AG09319 (cell line): Measurements from ENCODE around the gene PHETA1.

ENCODE experiments used
- DNase-seq: peaks from one replicate; pipeline ENCODE4 v3.0.0-alpha.2; 2010; ENCODE audit warnings: low read depth; ENCODE audit errors: extremely low read depth
- TF ChIP-seq, protein P1 (sequence below): IDR thresholded peaks from 2 replicates; pipeline ENCODE4 v1.5.1; 2011; ENCODE audit warnings: low read depth, mild to moderate bottlenecking, inconsistent platforms, low read length, moderate library complexity

Gene PHETA1

DNA sequence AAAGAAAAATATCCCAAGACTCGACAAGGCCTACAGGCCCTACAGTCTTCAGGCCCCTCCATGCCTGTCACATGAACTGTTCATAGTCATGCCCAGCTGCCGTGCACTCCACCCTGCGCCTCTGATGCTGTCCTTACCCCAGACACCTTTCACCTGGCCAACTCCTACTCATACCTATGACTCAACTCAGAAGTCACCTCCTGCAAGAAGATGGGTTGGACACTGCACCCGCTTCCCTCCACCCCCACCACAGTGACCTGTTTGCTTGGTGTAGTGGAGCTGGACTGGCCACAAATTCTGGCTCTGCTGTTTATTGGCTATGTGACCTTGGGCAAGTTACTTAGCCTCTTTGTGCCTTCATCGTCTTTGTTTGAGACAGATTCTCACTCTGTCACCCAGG is 56.2 kb downstream of the PHETA1 start:
- TF ChIP-seq, protein P1, sequence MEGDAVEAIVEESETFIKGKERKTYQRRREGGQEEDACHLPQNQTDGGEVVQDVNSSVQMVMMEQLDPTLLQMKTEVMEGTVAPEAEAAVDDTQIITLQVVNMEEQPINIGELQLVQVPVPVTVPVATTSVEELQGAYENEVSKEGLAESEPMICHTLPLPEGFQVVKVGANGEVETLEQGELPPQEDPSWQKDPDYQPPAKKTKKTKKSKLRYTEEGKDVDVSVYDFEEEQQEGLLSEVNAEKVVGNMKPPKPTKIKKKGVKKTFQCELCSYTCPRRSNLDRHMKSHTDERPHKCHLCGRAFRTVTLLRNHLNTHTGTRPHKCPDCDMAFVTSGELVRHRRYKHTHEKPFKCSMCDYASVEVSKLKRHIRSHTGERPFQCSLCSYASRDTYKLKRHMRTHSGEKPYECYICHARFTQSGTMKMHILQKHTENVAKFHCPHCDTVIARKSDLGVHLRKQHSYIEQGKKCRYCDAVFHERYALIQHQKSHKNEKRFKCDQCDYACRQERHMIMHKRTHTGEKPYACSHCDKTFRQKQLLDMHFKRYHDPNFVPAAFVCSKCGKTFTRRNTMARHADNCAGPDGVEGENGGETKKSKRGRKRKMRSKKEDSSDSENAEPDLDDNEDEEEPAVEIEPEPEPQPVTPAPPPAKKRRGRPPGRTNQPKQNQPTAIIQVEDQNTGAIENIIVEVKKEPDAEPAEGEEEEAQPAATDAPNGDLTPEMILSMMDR, result no peak
- no peak for DNase-seq

DNA sequence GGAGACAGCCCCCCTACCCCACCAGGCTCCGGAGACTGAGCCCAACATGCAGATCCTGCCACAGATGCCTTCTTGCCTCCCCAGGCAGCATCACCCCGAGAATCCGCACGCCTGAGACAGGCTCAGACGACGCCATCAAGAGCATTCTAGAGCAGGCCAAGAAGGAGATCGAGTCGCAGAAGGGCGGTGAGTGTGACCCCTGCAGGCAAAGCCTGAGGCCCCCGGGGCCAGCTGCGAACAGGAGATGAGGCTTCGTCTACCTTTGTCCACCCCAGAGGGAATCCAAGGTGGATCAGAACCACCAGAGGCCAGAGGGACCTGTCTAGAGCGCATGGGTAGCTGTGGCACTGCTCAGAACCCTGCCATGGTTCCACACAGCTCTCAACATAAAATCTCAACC is 56.9 kb downstream of the PHETA1 start:
- DNase-seq, result no peak
- TF ChIP-seq, protein P1, result no peak

DNA sequence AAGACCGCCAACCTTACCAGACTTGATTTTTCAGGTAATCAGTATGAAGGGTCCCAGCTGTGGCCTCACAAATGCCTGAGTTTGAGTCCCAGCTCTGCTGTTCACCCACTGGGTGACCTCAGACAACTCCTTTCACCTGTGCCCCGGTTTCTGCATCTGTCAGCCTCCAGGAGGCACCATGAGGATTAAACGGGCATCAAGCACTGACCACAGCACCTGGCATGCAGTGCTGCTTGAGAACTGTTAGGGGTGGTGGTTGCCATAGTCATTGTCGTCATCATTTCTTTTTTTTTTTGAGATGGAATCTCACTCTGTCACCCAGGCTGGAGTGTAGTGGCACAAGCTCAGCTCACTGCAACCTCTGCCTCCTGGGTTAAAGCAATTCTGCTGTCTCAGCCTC is 57.9 kb downstream of the PHETA1 start:
- no peak for DNase-seq
- TF ChIP-seq, protein P1, result no peak
